ENCODE measurements around the gene CD248.
"Not testable (repeated sequence)": the region's sequence is repeated elsewhere in the genome, so short reads cannot be mapped to it uniquely, and the experiment has no call there.

Gene CD248

DNA sequence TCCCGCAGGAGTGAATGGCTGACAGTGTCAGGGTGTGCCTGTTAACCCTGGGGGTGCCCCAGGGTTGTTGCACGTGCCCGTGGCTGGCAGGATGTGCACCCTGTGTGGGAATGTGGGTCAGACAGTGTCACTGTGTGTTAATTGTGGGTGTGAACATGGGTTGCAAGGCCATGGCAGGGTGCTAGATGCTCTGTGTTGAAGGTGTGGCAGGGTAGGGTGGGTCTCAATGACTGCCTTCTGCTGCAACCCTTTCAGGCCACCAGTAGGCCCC lies 11.1 kb upstream of the CD248 start:
- DNase-seq: peak; percentile 63

DNA sequence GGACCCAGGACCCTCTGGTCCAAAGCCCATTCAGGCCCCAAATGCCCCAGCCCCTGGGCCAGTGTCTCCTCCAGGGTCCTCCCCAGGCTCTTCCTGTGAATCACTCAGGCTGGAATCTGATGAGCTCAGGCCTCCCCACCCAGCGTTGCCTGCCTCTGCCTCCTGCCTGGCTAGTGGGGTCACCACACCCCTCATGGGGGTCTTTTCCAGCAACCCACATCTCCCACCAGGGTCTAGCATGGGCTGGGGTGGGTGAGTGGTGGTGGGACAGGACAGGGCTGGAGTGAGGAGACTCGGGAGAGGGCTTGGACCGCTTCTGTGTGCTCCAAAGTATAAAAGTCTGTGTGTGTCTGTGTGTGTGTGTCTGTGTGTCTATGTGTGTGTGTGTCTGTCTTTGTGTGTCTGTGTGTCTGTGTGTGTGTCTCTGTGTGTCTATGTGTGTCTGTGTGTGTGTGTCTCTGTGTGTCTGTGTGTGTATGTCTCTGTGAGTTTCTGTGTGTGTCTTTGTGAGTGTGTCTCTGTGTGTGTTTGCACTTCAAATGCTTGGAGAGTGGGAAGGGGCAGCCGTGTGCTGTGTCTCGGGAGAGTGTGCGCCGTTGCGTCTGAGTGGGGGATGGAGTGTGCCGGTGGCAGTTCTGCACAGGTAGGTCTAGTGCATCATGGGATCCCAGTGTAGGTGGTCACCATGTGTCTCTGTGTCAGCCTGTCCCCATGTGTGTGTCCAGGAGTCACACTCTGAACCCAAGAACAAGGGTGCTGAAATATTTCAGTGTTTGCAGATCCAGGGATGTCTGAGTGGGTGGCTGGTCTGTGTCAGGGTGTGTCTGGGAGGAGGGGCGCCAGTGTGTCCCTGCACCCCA lies 10.6 kb upstream of the CD248 start:
- no peak for DNase-seq

DNA sequence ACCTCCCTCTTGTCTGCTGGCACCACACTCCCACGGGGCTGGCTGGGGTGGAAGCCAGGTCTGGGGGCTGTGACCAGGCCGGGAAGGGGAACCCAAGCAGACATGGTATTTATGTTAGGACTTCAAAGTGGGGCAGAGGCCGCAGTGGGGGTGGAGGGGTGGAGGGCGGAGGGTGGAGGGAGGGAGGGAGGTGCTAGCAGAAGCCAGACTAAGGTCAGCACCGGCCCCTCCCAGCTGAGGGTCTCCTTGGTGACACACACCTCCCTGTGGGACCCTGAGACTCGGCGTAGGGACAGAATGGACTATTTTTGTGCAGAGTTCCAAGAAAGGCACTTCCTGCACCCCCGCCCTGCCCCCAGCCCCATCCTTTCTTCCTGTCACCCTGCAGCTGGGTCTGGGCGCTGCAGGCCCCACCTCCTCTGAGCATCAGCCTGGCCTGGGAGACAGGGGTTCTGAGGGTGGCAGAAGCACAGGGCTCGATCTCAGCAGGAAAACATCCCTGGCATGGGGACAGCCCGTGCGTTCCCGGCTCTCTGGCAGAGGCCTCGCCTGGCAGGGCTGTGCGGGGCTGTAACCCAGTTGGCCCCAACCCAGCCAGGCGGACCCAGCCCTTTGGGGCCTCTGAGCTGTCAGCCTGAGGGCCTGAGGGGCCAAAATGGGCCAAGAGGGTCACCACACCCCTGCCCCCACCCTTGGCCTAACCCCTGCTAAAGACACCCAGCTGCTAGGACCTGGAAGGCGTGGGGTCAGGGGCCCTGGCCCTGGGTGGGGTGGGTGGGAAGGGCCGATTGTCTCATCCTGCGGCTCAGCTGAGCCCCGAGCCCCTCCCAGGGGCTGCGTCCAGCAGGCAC lies 9.6 kb upstream of the CD248 start:
- DNase-seq: no peak

DNA sequence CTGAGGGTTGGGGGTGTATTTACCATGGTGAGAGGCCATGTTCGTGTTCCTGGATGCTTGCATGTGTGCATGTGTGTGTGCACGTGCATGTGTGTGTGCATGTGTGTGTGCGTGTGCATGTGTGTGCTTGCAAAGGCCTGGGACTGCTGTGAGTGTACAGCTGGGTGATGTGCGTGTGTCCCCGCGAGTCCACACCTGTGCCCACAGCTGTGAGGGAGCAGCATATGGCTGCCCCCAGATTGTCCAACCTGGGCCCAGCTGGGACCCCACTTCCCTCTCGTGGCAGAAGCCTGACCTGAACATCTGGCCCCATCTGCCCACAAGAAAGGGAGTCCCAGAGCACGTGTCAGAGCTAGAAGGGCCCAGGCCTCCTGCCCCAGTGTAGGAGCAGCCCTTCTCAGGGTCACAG lies 8.4 kb upstream of the CD248 start:
- no peak for DNase-seq

DNA sequence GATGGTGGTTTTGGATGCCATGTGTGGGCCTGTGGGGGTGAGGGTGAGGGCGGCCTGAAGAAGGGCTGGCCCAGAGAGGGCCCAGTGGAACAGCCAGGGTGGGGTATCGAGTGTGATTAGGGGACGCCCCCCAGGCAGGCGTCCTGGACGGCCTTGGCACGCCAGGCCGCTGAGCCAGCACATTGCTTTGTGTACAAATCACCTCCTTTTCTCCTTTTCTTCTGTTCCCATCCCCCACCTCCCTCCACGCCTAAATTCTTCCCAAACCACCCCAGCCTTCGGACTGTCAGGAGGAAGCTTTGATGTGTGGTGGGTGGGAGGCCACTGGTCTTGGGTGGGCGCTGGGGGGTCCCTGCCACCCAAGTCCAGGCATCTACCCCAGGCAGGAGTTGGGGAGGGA lies 7.8 kb upstream of the CD248 start:
- no peak for DNase-seq

DNA sequence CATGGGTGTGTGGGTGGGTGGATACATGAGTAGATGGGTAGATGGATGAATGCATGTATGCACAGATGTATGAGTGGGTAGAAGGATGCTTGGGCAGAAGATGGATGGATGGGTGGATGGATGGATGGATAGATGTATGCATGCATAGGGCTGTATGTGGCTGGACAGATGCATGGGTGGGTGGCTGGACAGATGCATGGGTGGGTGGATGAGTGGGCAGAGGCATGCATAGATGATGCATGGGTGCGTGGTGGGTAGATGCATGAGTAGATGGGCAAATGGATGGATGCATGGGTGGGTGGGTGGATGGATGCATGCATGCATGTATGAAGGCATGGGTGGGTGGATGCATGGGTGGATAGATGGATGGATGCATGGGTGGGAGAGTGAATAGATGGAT lies 6.8 kb upstream of the CD248 start:
- no peak for DNase-seq

DNA sequence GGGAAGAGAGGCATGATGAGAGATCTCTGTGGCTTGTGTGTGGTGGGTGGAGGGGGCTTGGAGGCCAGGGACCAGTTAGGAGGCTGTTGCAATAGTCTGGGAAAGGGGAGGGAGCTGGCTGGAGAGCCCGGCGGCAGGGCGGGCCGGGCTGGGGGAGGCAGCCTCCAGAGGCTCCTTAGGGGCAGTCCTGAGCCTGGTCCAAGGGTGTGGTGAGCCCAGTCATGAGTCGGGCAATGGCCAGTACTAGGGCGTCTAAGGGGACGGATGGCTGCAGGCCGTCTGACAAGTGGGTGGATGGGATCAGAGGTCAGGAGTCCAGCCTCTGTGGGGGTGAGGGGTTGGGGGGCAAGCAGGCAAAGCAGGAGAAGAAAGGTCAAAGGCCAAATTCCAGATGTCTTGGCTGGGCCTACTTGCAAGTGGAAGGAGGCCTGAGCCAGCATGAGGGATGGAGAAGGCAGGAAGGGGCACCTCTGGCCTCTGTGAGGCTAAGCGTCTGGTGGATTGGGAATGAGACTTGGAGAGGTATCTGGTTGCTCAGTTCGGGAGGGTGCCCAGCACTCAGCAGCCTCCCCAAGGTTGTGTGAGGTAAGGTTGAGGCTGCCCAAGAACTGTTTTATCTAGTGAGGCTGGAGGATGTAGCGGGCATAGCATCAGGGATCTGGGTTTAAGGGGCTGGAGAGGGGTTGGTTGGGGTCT lies 6.0 kb upstream of the CD248 start:
- DNase-seq: no peak

DNA sequence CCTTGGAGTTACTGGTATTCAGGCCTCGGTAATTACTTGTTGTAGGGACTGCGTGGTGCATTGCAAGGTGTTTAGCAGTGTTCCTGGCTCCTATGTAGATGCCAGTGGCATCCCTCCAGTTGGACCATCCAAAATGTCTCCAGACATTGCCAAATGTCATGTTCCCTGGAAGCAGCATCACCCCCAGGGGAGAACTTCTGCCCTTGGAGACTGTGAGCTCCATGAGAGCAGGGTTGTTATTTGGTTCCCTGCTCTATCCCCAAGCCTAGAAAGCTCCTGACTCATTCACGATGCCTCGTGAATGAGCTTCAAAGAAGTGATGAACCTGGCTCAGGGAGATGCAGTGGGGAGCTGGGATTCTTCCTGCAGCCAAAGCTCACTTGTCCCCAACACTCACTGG lies 4.8 kb upstream of the CD248 start:
- no peak for DNase-seq

DNA sequence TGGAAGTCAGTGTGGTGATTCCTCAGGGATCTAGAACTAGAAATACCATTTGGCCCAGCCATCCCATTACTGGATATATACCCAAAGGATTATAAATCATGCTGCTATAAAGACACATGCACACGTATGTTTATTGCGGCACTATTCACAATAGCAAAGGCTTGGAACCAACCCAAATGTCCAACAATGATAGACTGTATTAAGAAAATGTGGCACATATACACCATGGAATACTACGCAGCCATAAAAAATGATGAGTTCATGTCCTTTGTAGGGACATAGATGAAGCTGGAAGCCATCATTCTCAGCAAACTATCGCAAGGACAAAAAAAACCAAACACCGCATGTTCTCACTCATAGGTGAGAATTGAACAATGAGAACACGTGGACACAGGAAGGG lies 3.9 kb upstream of the CD248 start:
- not testable (repeated sequence) for DNase-seq

DNA sequence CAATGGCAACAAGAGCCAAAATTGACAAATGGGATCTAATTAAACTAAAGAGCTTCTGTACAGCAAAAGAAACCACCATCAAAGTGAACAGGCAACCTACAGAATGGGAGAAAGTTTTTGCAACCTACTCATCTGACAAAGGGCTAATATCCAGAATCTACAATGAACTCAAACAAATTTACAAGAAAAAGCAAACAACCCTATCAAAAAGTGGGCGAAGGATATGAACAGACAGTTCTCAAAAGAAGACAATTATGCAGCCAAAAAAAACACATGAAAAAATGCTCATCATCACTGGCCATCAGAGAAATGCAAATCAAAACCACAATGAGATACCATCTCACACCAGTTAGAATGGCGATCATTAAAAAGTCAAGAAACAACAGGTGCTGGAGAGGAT lies 3.4 kb upstream of the CD248 start:
- not testable (repeated sequence) for DNase-seq

DNA sequence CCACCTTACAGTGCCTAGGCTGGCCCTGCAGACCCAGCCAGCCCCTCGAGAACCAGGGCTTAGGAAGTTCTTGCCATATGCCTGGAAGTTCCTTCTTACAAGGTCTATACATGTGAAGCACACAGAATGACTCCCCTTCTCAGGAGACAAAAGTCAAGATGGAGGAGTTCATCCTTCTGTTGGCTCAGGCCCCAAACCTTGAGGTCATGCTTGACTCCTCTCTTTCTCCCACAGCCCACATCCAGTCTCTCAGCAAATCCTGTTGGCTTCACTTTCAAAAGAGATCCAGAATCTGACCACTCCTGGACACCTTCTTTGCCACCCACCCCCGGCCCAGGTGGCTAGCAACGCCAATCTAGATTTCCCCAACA lies 1.7 kb upstream of the CD248 start:
- DNase-seq: no peak

DNA sequence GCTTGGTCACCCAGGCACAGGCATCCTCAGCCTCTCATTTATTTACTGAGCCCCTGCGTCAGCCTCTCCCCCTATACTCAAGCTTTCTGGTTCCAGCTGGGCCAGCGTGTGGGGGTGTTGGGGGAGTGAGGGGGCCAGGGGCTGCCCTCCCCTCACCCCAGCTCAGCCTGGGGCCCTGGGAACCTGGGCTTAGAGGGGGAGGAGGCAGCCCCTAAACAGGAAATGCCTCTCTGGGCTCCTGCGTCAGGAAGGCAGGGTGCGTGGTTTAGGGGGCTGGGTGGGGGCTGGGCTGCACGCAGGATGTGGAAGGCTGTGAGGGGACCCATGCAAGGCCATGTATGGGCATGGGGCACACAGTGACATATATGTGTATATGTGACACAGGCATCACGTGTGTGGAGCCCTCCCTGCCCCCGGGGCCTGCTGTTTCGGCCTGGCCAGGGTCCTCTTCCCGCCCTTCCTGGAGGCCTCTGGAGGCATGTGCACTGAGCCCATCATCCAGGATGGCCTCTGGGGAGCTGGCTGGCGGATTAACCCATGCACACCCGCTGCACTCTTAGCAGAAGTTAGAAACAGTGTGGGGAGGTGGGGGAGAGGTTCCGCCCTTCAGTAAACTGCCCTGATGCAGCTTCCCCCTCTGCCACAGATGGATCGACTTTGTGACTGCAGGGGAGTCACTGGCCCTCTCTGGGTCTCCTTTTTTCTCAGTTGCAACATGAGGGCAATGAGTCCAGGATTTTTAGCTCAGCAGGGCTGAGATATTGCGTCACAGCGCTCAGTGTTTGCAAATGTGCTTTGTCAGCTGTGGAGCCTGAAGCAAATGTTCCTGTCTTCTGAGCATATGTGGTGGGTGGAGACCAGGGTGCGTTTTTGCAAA lies 1.1 kb upstream of the CD248 start:
- DNase-seq: peak; percentile 36

DNA sequence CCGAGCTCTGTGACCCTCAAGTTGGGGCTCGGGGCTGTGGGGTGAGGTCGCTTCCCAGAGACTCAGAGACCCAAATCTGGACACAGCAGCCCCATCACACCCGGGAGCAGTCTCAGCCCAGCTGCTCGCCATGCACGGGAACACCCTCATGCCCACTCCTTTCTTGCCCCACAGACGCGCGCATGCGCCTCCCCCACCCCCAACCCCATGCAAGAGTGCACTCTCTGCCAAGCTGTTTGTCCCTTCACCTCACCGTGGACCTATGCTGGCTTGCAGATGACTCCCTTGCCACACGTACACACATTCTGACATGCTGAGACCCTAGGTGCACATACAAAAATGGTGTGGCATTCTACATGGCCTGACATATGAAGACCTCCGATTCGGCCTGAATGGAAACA lies 478 bp upstream of the CD248 start:
- DNase-seq: no peak

DNA sequence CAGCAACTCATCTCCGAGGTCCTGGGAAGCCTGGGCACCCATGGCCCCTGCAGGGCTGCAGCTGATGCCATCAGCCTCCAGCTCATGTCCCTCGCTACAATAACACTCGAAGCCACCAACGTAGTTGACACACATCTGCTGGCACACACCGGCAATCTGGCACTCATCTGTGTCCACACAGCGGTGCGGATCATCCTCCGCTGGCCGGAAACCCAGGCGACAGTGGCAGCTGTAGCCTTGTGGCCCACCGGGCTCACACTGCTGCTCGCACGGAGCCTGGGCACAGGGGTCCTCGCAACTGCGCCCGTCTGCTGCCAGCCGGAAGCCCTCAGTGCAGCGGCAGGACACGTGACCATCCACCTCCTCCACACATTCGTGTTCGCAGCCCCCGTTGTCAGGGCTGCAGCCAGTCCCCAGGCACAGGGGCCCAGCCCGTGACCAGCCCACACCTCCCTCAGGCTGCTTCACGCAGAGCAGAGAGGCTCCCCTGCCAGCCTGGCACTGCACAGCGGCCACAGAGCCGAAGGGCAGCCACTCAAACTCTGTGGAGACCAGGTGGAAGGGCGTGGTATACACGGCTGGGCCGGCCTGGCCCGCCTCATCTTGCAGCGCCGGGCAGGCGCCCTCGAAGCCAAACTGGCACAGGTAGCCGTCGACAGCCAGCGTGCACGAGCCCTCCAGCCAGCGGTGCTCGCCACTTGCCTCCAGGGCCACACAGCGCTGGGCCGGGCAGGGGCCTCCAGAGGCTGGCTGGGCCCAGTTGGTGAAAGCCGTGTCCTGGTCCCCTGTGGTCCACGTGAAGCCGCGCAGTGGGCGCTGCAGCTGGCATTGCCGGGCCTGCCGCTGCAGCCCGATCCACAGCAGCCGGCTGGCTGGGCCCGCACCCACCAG lies 678 bp downstream of the CD248 start:
- DNase-seq: no peak

DNA sequence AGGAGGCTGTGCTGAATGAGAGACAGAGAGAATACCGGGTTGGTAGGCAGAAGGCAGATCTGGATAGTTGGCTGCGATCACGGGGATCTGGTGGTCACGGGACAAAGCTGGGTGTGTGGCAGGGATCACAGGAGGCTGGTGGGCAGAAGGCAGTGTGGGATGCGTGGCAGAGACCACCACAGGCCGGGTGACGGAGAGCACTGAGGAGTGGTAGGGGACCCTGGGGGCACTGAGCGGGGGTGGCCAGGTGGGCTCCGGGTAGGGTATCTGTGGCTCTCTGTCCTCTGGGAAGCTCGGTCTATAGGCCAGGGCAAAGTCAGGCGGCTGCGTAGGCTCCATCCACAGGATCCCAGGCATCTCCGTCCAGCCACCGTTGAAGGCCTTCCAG lies 1.4 kb downstream of the CD248 start:
- no peak for DNase-seq

DNA sequence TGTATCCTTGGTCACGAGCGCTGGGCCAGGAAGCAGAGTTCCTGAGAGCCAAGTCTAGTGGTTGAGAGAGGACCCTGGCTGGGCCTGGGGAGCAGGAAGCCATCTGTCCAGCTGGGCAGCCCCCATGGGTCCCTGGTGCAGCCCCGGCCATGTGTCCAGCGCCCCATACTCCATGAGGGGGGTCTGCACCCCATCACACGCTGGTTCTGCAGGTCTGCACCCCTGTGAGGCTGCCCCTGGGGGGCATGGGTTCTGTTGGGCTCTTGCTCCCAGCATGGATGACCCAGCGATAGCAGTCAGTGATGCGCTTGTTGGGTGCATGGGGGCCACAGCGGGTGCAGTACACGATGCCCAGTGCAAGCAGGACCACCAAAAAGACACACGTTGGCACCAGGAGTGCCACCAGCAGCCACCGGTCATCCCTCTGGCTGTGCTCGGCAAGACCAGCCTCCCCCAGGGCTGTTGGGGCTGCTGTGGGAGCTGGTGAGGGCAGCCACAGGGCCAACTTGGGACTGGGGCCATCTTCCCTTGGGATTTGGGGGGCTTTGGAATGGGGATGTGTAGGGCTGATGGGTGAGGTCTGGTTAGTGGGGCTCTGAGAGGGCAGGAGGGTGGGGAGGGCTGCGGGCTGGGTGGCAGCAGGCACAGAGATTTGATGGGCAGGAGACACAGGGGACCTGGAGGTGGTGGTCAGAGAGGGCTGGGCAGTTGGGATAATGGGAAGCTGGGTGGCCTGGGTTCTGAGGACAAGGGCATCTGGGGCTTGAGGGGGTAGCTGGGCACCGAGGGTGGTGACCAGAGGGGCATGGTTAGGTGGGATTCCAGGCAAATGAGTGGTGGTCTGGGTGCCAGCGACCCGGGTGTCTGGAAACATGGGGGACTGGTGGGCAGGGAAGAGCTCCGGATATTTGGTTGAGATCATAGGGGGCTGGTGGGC lies 2.0 kb downstream of the CD248 start:
- no peak for DNase-seq

DNA sequence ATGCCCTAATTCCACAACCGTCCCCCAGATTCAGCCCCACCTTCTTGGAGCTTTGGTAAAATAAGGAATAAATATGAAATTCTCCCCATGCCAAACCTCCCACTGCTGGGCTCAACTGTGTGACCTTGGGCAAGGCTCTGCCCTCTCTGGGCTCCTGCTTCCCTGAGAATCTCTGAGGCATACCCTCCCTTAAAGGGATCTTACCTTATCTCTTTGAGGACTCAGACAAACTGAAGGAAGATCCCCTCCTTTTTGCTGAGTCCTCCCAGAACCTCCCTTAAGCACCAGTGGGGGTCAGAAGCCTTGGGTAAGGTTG lies 2.7 kb downstream of the CD248 start:
- no peak for DNase-seq

DNA sequence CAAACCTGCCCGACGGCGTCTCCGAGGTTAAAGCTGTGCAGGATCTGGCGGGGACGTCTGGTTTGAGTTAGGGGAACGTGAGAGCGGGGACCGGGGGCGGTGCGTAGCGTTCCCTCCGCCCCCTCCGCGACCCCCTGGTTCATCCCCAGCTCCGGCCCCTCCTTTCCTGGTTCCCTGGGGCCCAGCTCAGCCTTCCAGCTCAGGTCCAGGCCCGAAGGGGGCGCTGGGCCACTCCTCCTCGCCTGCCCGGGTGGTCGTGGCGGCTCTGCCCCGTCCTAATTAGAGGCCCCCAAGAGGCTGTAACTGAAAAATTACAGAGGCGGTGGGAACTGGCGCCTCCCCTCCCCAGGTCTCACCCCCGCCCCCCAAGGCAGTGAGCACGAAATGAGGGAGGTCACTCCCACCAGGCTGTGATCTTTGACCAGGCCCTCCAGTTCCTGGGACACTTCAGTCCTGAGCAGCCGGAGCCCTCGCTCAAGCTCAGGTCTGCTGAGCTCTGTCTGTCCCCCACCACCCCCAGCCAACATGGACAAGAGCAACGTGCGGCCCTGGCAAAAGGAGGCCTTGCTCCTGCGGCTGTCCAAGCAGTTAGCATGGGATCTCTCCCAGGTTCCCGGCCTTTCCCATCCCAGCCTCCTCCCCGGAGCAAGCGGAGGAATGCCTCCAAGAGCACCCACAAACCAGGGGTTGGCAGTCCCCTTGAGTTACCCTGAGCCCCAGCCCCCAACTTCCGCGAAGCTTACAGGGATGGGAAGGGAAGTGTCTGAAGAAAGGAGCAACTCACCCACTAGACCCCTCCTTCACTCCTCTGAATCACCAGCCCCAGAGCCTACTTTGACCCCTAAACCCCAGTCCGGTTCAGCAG lies 3.3 kb downstream of the CD248 start:
- DNase-seq: no peak

DNA sequence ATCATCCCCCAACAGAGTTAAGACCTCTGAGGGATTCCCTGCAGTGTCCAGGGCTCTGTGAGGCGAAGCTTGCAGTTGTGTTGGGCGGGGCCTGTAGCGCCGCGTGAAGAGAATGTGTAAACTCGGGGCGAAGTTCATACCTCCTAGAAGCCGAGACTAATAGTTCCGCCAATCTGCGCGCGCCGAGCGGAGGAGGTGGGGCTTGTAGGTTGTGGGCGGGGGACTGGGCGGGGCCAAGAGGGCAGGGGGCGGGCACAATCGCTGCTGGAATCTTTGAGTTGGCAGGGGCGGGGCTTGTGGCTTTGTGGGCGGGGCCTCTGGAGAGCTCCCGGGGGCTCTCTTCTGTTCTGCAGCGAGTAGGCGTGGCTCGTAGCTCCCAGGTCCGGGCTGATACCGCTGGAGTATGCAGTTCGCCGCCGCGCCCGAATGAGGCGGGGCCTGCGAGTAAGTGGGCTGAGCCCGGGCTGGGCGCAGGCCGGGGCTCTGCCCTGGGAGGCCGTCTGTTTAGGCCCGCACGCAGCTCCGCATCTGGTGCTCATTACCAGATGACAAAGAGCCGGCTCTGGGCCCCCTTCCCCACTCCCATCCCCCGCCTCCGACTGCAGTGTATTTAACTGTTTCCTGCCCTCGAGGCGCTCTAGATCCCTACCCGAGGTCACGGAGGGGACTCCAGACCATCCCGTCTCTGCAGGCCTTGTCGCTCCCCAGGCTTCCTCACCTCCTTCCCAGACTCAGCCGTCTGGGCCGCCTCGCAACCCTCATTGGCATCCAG lies 4.1 kb downstream of the CD248 start:
- peak; percentile 96 for DNase-seq

All from CD4-positive, alpha-beta T cell treated with Interleukin-4 for 4 hours (primary cell).